Left colon (tissue), 2 donors: ENCODE measurements around the gene PAPPA. TPM values are rescaled to one million over a fixed set of nuclear protein-coding genes. Genes with fewer than 3 reads are reported as not detected.
A peak's percentile ranks its signal among the peaks of the same experiment; 100 is the strongest.

ENCODE experiments used
- ATAC-seq: fragments of 200-7000 bp; cut with Tn5 transposase; one replicate; pipeline ENCODE4 v1.9.1; 2020; ENCODE audit warnings: mild to moderate bottlenecking, moderate library complexity
- DNase-seq, 2 donors: peaks; one replicate each; pipeline ENCODE4 v3.0.0-alpha.2; 2020
- intact Hi-C, 2 donors: fragments of 100-400 bp; cut with DNase I in 1 of 2; cut with micrococcal nuclease in 1 of 2; formaldehyde crosslinking; loops; one replicate each; pipeline versions ENCODE4 v1.11.2 to v1.14.0; 2022; cut with DNase I, micrococcal nuclease
- total RNA-seq, 2 donors: library from RNA; stranded (reverse); fragmentation: NEBNext Ultra II Directional; extraction: Animal tissue kit (Norgen Biotek cat#: 25700); gene quantifications; one replicate each; pipeline ENCODE4 v1.2.1, GENCODE V29; 2021
- donor health status: DM: no; HTN: no; CAD: no.
- donor health status: DM: yes; HTN: yes; CAD: no.

PAPPA gene
- total RNA-seq, 2 donors from 2014 or later = 0.82 to 1.6 TPM

GRCh38 chr9:116147821-116148220 lies 5.8 kb upstream of the PAPPA start:
- DNase-seq = no peak
- intact Hi-C loops = loop anchor here in 1 of 2 donors (5.0 kb wide), 1 partner anchor 419 kb away; no protein-coding TSS in a partner anchor
- no peak for ATAC-seq

- DNase-seq = peak in 1 of 2 donors; percentile 27
- ATAC-seq = peak; percentile 82
- intact Hi-C loops = loop anchor here in 1 of 2 donors (5.0 kb wide), 1 partner anchor 417 kb away; no protein-coding TSS in a partner anchor
Observed at GRCh38 chr9:116149844-116150243, 3.7 kb upstream of the PAPPA start.

GRCh38 chr9:116151199-116151598 lies 2.4 kb upstream of the PAPPA start:
- DNase-seq = no peak
- no peak for ATAC-seq
- intact Hi-C loops = no loop called here

- intact Hi-C loops = no loop called here
- DNase-seq (no peak), ATAC-seq (no peak)
Observed at GRCh38 chr9:116151966-116152381, 1.6 kb upstream of the PAPPA start.

- ATAC-seq (no peak), DNase-seq (no peak)
- intact Hi-C loops = no loop called here
Observed at GRCh38 chr9:116152390-116152789, 1.2 kb upstream of the PAPPA start.

- DNase-seq (no peak), ATAC-seq (no peak)
- intact Hi-C loops = no loop called here
Observed at GRCh38 chr9:116152941-116153764, 438 bp upstream of the PAPPA start.

- DNase-seq (peak in 1 of 2 donors; percentile 11), ATAC-seq (peak; percentile 42)
- intact Hi-C loops = no loop called here
Observed at GRCh38 chr9:116154334-116154975, 864 bp downstream of the PAPPA start.

- intact Hi-C loops = no loop called here
- ATAC-seq (no peak), DNase-seq (no peak)
Observed at GRCh38 chr9:116154976-116155697, 1.5 kb downstream of the PAPPA start.

GRCh38 chr9:116155698-116156039 lies 2.1 kb downstream of the PAPPA start:
- intact Hi-C loops = no loop called here
- ATAC-seq (no peak), DNase-seq (no peak)

GRCh38 chr9:116156621-116157314 lies 3.2 kb downstream of the PAPPA start:
- intact Hi-C loops = no loop called here
- peak; percentile 52 for ATAC-seq
- DNase-seq = peak; percentile 17 to 27

GRCh38 chr9:116157436-116158138 lies 4.0 kb downstream of the PAPPA start:
- DNase-seq (no peak), ATAC-seq (no peak)
- intact Hi-C loops = no loop called here

- DNase-seq (no peak), ATAC-seq (no peak)
- intact Hi-C loops = no loop called here
Observed at GRCh38 chr9:116160676-116161571, 7.3 kb downstream of the PAPPA start.

- no peak for DNase-seq
- intact Hi-C loops = no loop called here
Observed at GRCh38 chr9:116162241-116162781, 8.7 kb downstream of the PAPPA start.

GRCh38 chr9:116163293-116164055 lies 9.9 kb downstream of the PAPPA start:
- DNase-seq (no peak), ATAC-seq (no peak)
- intact Hi-C loops = no loop called here

More at GRCh38 chr9:116162241-116162781, 8.7 kb downstream of the PAPPA start:
- no peak for ATAC-seq

GRCh38 chr9:116165912-116166311 lies 12.3 kb downstream of the PAPPA start:
- no peak for DNase-seq
- intact Hi-C loops = no loop called here
- no peak for ATAC-seq

- intact Hi-C loops = no loop called here
- ATAC-seq = no peak
- no peak for DNase-seq
Observed at GRCh38 chr9:116166713-116167112, 13.1 kb downstream of the PAPPA start.

GRCh38 chr9:116168231-116168630 lies 14.6 kb downstream of the PAPPA start:
- no peak for ATAC-seq
- no peak for DNase-seq
- intact Hi-C loops = no loop called here
